Raji (cell line): ENCODE measurements around the gene TPPP3.

Experiments
- POLR2A ChIP-seq: IDR thresholded peaks from 2 replicates; pipeline ENCODE4 v1.6.1; 2011; ENCODE audit warnings: low read depth, low read length, control low read depth; ENCODE audit not compliant: insufficient read depth

TPPP3 gene

DNA sequence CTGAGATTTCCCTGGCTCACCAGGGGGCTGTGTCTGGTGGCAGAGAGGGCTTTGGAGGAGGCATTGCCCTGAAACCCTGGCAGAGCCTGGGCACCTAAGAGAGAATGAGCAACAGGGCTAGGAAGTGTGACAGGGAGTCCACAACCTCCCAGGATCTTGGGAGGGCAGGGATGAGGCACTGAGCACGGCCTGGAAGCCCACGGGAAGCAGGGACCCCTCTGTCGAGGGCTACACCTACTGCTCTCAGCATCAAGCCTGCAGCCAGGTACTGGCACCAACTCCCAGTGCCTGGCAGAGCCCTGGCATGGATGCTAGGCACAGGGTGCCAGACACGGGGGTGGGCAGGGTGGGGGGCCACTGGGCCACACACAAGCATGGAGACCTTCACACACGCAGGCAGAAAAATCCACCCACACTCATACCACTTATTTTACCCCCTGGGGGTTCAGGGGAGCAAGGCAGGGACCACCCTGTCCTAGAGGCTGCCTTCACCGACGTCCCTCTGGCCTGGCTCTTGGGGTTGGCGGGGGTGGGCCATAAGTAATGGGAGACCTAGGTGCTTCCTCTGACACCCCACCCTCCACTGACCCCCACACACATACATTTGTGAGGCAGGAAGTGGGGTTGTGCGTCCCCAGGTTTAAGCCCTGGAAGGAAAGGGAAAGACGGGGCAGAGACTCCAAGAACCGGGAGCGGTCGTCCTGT lies 36.7 kb upstream of the TPPP3 start:
- TF ChIP-seq POLR2A, result no peak

DNA sequence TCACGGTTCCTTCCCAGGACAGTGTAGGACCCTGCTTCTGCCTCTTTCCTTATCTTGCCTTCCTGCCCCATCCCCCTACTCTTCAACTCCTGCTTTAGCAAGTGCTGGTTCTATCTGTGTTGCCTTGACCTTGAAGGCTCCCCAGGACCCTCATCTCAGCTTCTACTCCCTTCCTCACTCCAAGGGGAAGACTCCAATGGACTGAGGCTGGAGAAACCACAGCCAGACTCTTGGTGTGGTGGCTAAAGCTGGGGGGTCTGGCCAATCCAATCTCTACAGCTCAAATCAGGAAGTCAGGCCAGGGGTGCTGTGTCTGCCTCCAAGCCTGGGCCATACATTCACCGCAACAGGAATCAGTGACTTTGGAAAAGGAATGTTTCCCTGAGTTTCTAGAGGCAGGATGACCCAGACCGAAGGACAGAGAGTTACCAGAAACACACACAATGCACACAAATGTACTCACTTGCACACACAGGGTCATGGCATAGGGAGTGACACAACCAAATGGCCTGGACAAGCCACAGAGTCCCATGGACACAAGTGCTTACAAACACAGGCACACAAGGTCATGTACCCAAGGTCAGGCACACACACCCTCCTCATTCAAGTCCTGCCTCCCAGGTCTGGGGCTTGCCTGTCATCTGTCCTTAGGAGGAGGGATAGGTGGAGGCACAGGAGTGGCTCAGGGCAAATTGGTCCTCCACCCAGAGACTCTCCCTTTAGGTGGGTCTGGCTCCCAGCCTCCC lies 35.9 kb upstream of the TPPP3 start:
- TF ChIP-seq POLR2A, result no peak

DNA sequence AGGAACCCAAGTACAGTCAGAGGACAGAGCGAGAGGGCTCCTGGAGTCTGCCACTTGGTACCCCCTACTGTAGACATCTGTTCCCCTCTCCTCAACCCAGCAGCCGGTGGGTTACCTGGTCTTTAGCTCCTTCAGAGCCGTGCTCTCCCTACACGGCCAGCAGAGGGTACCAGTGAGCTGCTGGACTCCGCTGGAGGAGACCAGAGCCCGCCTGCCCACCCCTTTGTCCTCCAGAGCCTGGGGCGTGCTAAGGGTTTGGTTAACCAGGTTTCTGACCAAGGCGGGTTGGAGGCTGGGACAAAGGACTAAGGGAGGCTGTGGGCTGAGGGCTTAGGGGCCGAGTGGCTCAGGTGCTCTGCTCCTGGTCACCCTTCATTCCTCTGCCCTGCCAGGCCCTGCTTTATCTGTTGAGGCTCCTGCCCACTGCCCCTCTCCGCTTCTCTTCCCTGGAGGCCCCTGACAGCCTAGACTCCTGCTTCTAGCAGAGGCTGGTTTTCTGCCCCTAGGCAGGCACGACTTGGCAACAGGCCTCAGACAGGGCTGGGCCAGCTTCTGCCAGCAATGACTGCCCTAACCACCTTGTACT lies 34.9 kb upstream of the TPPP3 start:
- no peak for TF ChIP-seq POLR2A

DNA sequence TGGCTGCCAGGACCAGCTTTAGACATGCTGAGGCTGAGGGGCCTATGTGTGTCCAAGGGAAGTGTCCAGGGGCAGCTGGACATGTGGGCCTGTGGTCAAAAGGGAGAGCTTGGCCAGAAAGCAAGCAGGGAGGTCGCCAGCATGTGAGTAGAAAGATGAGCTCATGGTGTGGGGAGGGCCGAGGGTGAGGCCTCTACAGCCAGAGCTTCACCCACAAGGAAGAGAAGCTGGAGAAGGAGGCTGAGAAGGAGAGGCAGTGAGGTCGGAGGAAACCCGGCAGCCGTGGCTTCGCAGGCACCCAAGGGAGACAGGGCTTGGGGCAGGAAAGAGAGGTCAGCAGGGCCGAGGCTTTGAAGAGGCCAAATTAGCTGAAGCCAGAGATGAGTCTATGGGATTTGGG lies 33.7 kb upstream of the TPPP3 start:
- no peak for TF ChIP-seq POLR2A

DNA sequence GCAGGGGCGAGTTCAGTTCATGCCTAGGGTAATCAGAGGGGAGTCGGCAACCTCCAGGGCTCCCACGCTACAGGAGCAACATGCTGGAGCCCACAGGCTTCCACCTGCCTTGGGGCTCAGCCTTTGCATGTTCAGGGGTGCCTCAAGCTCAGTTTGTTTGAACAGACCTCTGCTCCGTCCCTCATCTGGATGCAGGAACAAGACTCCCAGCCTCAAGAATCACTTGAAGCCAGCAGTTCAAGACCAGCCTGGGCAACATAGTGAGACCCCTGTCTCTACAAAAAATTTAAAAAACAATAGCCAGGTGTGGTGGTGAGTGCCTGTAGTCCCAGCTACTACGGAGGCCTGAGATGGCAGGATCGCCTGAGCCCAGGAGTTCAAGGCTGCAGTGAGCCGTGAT lies 32.7 kb upstream of the TPPP3 start:
- TF ChIP-seq POLR2A, result no peak

DNA sequence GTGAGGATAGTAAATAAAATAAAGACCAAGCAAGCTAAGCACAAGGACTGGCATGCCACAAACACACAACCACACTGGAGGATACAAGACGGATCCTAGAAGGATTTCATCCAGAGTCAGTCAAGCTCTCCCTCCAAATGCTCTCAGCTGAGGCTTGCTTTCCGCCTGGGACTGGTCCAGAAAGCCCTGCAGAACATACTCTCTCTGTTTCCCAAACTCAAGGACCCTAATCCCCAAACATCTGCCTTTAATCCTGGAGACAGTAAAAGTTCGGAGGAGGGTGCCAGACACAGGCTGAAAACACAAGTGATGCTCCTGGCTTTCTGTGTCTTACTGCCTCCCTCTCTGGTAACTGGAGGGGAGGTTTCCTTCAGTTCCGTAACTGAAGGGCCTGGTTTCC lies 32.3 kb upstream of the TPPP3 start:
- TF ChIP-seq POLR2A, result no peak

DNA sequence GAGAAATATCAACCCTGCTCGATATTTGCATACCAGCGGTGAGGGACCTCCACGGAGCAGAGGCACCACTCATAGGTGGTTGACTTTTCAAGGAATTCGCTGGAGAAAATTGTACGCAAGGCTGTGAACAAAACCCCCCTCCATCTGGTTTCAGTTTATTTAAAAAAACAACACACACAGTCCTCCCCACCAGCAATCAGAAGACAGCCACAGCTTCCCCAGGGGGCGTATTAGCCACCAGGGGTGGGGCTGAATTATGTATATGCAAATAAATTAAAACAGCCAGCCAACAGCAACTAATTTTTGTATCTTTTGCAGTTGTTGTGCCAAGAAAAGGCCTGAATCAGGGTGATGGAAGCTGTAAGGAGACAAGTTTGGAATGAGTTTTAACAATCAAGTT lies 31.8 kb upstream of the TPPP3 start:
- TF ChIP-seq POLR2A, result no peak

DNA sequence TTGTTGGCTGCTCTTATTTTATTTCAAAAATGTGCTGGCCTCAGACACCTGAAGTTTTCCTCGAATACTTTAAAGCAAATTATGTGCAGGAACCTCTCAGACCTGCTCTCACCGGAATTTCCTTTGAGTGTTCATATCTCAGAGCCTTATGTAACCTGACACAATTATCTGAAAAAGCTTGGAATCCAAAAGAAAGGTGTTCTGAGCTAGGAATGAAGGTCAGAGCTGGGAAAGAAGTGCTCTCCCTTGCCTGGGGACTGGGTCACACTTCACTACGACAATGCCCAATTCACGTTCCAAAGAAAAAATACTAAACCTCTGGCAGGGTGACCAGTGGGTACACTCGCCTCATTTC lies 30.9 kb upstream of the TPPP3 start:
- TF ChIP-seq POLR2A, result no peak

DNA sequence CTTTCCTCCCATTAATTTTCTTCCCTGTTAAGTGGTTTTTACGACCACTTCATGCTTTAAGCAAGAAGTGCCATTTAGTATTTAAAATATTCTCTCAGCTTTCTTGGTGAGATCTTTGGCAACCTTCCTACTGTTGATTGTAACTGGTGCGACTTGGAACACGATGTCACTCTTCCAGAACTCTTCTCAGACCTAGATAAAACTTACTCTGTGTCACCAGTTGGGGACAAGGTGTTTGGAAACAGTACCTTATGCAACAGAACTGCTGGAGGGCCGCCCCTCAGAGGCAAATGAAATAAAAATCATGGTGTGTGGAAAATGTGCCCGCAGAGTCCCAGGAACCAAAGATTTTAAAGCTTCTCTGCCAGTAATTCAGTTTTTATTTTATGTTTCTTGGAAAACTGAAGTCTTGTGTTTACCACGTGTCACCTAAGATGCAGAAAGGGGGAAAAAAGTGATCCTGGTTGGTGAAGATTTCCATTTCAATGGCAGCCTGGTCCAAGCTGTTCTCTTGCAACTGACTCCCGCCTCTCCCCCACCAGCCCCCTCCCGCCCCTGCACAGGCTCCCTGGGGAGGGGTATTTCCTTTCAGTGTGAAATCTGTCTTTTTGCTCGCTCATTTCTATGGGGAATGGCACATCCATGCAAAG lies 30.4 kb upstream of the TPPP3 start:
- TF ChIP-seq POLR2A, result no peak

DNA sequence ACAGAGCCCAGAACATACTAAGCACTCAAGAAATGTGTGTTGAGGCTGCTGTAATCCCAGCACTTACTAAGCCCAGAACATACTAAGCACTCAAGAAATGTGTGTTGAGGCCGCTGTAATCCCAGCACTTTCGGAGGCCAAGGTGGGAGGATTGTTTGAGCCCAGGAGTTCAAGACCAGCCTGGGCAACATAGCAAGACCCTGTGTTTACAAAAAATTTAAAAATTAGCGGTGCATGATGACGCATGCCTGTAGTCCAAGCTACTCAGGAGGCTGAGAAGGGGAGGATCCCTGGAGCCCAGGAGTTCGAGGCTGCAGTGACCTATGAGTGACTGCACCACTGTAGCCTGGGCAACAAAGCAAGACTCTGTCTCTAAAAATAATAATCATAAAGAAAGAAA lies 29.7 kb upstream of the TPPP3 start:
- TF ChIP-seq POLR2A, result no peak

DNA sequence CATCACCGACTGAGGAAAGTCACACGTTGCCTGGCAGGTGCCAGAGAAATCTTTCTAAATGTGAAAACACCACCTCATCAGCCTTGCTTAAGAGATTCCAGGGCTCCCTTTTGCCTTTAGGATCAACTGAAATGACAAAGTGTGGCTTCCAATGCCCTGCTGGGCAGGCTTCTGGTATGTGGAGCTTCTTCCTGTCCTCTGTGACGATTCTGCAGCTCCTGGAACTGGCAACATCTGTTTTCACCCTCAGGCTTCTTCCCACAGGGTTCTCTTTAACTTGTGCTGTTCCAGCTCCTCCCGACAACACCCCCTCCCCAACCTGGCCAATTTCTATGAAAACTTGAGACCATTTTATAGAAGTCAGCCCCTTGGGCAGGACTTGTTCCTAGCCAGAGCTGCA lies 27.7 kb upstream of the TPPP3 start:
- TF ChIP-seq POLR2A, result no peak

DNA sequence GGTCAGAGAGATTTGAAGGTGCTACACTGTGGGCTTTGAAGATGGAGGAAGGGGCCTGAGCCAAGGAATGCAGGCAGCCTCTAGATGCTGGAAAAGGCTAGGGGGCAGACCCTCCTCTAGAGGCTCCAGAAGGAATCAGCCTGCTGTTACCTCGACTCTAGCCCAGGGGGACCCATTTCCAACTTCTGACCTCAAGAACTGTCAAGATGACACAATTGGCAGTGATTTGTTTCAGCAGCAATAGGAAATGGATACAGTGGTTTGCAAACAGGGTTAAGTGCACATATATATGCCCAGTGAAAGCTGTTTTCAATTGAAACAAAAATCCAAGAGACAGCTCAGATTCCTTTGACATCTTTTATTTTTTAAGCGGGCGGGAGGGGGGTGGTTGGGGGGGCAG lies 26.6 kb upstream of the TPPP3 start:
- no peak for TF ChIP-seq POLR2A

DNA sequence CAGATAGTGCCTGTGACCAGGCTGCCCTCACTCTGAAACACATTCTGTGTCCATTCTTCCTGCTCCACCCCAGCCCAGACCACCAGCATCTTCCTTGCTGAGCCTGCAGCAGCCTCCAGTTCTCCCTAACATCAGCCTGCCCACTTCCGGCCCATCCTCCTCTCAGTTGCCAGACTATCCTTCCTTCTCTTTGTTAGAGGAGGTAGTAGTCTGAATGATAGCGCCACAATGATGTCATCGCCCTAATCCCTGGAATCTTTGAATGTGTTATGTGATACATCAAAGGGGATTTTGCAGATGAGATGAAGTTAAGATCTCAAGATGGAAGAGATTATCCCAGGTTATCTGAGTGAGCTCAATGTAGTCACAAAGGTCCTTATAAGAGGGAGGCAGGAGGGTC lies 26.2 kb upstream of the TPPP3 start:
- no peak for TF ChIP-seq POLR2A

DNA sequence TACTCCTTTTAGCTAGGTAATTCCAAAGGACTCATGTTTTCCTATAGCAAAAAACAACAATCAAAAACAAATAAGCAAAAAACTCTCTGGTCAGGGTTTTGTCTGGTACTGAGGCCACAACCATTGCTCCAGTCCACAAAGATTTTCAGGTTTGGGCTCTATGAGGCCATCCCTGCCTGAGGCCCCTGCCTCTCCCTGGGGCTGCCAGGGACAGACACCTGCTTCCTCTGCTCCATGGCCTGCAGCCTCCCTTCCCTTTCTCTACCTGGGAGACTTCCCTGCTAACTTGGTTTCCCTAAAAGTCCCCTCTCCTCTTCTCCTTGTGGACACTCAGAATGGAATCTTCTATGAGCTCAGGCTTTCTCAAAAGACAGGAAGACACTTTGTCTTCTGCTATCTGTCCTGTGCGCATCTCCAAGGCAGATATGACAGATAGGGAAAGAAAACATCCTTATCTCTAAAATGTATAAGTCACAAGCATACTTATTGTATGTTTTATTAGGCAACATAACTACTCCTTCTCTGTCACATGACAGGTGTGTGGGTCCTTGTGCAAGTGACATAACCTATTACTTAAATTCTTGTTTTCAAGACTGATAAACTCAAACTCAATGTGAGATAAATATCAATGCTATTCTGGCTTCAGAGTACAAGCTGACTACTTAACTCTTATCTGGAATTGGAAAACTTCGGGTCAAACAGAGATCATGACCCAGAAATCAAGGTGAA lies 24.2 kb upstream of the TPPP3 start:
- TF ChIP-seq POLR2A, result no peak

DNA sequence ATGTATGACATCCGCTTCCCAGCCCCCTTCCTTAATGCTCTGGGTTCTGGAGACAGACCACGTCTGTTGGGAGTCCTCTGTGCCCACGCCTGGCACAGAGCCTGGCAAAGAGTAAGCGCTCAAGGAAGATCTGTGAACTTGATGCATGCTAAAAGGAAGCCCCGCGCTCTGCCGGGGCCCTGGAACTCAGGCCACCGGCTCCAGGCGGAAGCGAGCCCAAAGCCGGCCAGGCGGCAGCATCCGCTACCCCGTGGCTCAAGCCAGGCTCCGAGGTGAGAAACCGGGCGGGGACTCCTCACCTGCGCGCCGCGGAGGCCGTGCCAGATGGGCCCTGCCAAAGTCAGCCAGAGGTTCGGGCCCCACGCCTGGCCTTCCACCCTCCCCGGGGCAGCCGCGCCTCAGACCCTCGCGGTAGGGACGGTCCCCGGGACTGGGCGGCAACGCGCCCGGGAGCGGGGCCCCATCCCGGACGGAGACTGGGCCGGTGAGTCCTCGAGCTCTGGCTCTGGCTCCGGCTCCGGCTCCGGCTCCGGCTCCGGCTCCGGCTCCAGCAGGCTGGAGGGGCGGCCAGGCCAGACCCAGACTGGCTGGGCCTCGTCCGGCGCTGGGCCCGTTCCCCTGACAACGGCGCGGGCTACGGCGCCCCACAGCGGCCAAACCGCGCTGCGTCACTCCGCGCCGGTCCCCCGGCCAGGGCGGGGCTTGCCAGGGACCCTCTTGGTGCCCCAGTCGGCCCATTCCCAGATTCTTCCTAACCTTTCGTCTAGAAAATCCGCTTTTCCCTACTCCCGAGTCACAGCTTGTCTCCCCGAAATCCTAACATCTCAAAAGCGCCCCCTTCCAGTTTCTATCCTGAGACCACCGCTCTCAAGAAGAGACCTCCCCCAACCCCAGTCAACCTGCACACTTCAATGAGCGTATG lies 22.8 kb upstream of the TPPP3 start, which contains the start of gene ZDHHC1:
Gene ZDHHC1, minus strand, starts transcription at position 606 of the 922 bp plus-strand sequence. CDS start 8,702 bp downstream, outside the sequence.
- TF ChIP-seq POLR2A, result no peak
